GM18858 (cell line): Measurements from ENCODE around the gene ZBTB20.

ENCODE experiments used
- ATAC-seq: cut with Tn5 transposase; IDR thresholded peaks from one replicate; pipeline ENCODE4 v1.9.1; 2021; ENCODE audit not compliant: unreplicated experiment

ZBTB20 gene

GRCh38 chr3:114649331-114649730 lies 497.8 kb downstream of the ZBTB20 start:
- ATAC-seq: no peak

GRCh38 chr3:114646526-114646925 lies 500.6 kb downstream of the ZBTB20 start:
- ATAC-seq: no peak

DNA sequence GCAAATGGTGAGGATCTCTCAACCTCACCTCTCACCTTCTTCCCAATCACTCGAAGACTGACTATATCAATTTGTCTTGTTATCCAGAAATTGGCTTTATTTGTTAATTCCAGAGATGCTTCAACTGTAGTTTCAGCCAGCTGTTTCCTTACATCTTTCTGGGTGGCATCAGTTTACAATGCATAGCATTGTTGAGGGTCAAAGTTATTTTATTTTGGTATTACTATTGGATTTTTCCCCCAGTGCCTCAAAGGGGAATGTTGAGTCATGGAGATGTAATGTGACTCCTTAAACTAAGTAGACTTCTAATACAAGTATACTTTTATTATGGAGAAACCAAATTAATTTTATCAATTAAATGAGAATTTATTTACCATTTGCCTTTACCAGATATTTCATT lies 501.7 kb downstream of the ZBTB20 start:
- no peak for ATAC-seq

DNA sequence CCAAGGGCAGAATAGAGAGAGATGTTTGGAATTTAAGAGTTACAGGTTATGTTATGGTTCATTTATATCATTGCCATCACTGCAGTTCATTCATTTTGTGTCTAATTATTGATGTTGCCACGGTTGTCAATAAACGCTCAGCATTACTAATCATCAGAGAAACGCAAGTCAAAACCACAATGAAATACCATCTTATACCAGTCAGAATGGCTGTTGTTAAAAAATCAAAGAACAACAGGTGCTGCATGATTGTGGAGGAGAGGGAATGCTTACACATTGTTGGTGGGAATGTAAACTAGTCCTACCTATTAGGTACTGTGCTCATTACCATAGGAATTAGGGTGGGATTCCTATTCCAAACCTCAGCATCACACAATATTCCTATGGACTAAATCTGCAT lies 502.7 kb downstream of the ZBTB20 start:
- ATAC-seq: no peak

DNA sequence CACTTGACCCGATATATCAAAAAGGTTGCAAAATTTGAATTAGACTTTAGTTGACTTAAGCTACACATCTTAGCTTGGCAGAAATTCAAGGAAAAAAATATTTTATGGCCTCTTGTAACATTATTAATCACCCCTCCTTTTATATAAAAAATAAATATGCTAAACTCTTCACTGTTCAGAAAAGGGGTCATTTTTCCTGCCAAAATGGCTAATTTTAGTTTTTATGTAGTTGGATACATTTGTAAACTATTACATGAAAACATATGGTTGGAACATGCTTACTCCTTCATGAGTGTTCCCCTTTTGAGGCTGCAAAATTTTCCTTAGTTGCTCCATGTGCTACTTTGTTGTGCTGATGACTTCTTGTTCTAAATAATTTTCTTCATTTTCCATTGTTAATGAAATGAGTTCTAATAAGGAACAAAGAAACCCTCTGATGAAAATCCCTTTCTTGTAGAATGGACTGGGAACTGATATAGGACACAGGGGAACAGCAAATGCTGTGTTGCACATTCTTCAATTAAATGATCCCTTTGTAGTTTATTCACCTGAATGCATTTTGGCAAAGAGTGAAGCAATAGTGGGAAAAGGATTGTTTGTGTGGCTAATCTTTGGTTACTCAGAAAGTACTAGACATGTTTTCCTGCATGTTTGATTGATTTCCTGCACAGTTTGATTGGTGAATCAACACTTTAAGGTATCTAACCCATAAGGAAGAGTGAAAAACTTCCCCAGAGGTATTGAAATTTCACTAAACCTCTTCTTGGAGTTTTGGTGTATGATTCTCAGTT lies 503.9 kb downstream of the ZBTB20 start:
- ATAC-seq: no peak

DNA sequence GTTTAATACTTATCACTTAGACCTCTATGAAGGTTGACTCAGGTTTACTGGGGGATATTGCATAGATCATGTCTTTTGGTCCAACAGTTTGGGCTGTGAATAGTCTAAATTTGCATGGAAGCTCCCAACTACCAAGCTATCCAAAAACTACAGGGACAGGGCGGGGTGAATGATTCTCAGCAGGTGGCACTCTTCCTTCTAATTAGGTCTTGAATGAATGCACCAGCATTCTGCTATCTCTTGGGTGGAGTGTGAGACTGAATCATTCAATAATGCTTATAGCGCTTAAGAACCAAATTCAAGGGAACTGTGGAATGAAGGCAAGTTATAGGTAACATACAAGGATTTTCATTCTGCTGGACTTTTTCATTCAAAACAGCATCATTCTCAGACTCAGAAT lies 507.0 kb downstream of the ZBTB20 start:
- ATAC-seq: no peak

- ATAC-seq: no peak
Observed at GRCh38 chr3:114639171-114639570, 507.9 kb downstream of the ZBTB20 start.

- no peak for ATAC-seq
Observed at GRCh38 chr3:114635878-114636277, 511.2 kb downstream of the ZBTB20 start.

GRCh38 chr3:114634635-114635034 lies 512.5 kb downstream of the ZBTB20 start:
- ATAC-seq: no peak

DNA sequence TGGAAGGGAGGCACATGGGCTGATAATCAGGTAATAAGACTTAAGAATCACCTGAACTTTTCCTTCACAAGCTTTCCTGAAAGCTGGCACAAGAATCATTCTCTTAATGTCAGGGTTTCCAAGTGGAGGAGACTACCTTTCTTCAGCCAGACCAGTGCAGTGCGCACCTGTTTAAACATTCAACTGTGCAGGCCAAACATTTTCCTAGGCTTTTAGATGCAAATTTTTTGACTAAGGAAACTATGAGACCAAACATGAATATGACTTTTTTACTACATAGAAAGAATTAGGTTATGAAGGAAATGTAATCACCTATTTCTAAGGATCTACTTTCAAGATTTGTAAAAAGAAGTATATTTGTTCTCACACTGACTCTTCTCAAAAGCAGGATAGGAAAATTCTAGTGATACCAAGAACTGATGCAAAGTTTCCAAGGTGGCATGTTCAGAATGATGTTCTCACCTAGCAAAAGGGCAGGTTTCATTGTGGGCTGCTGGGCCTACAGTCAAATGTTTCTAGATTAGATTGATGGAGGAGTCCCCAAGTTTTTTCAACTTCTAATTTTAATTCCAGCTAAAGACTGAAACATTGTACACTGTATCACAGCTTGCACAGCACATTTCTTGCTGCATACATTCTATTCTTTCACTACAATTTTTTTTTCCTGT lies 514.2 kb downstream of the ZBTB20 start:
- ATAC-seq: no peak

DNA sequence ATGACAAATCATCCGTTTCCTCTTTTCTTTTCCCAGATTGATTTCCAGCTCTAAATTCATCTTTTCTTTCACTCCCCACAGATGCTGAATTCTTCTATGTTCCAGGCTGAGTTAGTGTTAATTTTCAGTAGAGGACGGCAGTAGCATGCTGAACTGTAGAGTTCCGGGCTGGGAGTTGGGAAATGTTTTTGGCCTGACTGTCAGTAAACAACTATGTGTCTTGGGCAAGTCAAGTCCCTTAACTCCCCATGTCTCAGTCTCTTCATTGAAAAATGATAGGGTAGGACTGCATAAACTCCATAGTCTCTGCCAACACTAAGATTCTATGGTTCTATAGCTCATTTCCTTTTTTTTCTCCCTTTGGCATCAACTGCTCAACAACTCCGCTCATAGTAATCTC lies 519.3 kb downstream of the ZBTB20 start:
- no peak for ATAC-seq

DNA sequence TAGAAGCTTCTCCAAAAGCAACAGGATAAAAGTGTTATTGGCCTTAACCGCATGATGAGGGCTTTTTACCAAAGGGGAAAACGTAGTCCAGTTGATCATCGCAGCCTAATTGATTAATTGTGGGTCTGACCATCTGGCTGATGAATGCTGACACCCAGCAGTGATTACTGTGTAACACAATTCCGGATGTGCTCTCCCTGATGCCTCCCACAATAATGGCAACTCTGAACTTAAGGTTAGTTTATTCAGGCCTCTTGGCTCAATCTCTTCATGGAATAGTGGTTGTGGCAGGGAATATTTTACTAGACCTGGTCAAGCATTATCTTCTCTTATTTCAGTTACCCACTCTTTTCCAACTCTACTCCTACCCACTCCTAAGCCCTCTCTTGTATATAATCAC lies 520.3 kb downstream of the ZBTB20 start:
- ATAC-seq: no peak

- no peak for ATAC-seq
Observed at GRCh38 chr3:114624571-114625181, 522.4 kb downstream of the ZBTB20 start.

DNA sequence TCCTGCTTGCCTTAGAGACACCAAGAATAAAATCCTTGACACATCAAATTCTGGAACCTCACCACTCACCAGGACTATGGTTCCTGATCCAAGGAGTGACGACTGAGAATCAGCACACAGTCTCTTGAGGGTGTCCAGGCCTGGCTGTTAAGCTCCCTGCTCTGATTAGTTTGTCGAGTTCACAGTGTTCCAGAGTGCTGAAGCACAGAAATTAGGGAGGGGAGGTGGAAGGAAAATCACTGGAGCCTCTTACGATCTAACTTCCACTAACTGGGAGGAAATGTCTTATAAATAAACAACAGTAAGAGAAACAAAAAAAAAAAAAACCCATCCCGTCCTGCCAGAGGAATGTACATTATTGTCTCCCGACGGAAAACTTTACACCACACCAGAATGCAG lies 523.0 kb downstream of the ZBTB20 start:
- ATAC-seq: no peak

- ATAC-seq: no peak
Observed at GRCh38 chr3:114623420-114624046, 523.6 kb downstream of the ZBTB20 start.

- ATAC-seq: no peak
Observed at GRCh38 chr3:114622001-114622400, 525.1 kb downstream of the ZBTB20 start.

DNA sequence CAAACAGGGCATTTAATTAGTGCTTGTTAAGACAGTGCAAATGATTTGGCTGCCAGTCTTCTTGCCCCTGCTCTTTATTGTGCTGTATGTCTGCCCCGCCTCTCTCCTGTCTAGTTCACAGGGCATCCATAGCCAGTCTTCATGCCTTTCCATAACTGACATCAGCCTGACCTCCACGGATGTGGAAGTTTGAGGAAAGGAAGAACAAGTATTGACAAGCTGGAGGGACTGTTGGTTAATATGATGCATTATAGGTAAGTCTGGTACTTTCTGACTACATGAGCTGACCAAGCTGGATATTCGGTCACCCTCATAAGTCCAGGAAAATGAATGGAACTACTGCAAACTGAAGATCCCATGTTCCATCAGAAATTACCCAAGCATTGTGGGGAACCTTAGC lies 527.3 kb downstream of the ZBTB20 start:
- no peak for ATAC-seq

GRCh38 chr3:114615523-114616085 lies 531.5 kb downstream of the ZBTB20 start:
- ATAC-seq: no peak

DNA sequence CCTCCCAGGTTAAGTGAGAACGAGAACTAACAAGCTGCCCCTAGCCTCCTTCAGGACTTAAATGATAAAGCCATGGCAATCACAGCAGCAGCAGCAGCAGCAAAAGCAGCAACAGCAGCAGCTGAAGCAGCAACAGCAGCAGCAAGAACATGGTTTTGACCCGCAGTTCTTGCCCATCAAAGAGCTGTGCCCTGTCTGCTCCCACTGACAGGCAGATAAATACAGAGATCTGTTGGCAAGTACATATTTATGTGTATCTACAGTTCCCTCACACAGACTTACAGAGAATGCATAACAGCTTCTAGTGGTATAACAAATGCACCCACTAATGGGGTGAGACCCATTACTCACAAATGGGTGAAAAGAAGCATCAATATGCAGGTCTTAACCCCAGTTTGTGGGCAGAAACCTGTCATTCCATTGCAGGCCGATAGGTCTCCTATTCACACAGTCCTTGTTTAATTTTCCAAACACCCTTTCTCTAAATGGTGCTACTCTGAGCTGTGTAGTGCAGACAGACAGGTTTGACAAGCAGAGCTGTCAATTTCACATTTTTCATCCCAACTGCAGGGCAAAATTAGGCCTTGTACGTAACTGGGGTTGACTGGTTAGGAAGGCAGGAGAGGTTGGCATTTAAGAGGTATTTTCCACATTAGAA lies 537.0 kb downstream of the ZBTB20 start:
- no peak for ATAC-seq

DNA sequence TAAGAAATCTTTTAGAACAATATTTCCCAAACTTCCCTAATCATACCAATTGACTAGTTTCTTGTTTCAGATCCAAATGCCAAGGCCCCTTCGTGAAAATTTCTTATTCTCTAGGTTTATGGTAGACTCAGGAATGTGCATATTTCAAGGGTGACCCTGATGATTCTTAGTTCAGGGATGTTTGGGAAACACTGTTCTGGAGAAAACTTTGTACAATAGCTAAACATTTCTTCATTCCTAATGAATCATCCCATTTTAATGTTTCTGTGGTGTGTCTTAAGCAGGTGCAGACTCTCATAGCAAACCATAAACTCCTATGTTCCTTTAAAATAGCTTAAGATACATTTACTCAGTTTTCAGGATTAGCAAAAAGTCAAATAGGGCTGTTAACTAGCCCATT lies 538.8 kb downstream of the ZBTB20 start:
- ATAC-seq: no peak

DNA sequence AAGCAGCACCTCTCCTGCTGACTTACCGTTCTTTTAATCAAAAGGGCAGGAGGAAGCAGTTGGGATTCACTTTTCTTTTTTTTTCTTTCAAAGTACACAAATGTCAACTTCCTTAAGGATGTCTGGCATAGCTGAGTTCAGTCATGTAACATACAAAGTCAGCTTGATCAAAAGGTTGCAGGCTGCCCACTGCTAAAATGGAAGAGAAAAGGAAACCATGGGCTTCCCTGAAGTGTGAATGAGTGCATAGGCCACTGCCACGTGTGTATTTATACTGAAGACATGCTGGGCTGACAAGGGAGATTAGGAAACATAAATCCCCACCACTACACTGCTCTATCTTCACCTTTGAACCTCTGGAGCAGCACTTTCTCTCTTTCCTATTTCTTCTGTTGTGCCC lies 540.8 kb downstream of the ZBTB20 start:
- ATAC-seq: no peak
